ENCODE measurements around the gene PLEKHM2. TPM values are rescaled to one million over a fixed set of nuclear protein-coding genes. Genes with fewer than 3 reads are reported as not detected.

Gene PLEKHM2
- total and polyA plus RNA-seq, 2 of the 8 experiments (the other 6 are each of a cell fraction or from before 2014, with no cell fraction given) = 38.3 to 47.6 TPM

DNA sequence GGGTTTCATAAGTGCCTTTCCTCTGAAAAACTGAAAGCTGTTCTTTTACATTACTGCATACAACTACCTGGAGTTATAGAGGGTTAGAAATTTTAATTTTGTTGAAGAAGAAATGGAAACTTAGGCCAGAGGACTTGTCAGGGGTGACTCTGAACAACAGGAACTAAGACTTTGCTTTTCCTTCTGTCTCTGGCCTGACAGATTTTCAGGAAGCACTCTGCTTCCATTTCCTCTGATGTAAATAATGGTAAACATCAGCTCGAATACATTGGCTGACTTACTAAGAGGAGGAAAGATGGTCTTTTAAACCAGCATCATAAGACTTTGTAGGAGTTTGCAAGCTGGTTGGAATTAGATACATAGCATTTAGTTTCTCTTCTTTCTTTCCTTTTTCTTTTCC is 27.1 kb upstream of the PLEKHM2 start:
- Histone ChIP-seq H3K4me2 (ENCODE audit: insufficient read depth in 1 of 2, low read depth in 2 of 2, low read length in 2 of 2) (no peak overlapping the region), H2AK5ac (ENCODE audit: low read depth, low read length) (no peak overlapping the region), H2BK120ac (replicated peaks; ENCODE audit: low read depth, low read length) (no peak overlapping the region), H4K5ac (ENCODE audit: insufficient read length, low read depth, low read length) (no peak overlapping the region), H3K4me3 (ENCODE audit: extremely low read depth in 1 of 4, insufficient read depth in 2 of 4, low read depth in 3 of 4, low read length in 4 of 4) (no peak overlapping the region), H3K18ac (ENCODE audit: extremely low read depth, low read length) (no peak overlapping the region), H3K56ac (replicated peaks; ENCODE audit: insufficient read length, low read depth, low read length) (no peak overlapping the region), H3K4ac (replicated peaks; ENCODE audit: insufficient read length, low read depth, low read length) (no peak overlapping the region), H2BK15ac (ENCODE audit: low read length) (no peak overlapping the region), H4K20me1 (replicated peaks in 1 of 2; ENCODE audit: control insufficient read depth in 1 of 2, insufficient read depth in 2 of 2, low read length in 2 of 2) (no peaks in the 10 kb centered on the region), H2BK20ac (ENCODE audit: low read length) (no peak overlapping the region), H3K79me2 (ENCODE audit: control insufficient read depth in 1 of 2, insufficient read depth in 2 of 2, low read length in 2 of 2) (no peaks in the 10 kb centered on the region), H3K27ac (ENCODE audit: low read depth, low read length) (no peak overlapping the region), H2AFZ (ENCODE audit: low read length) (no peak overlapping the region), H3K27me3 (replicated peaks in 1 of 4; ENCODE audit: control insufficient read depth in 3 of 4, extremely low read depth in 1 of 4, insufficient read depth in 3 of 4, low read length in 3 of 4) (no peaks in the 10 kb centered on the region), H3K36me3 (ENCODE audit: control insufficient read depth in 2 of 4, insufficient read depth in 4 of 4, low read length in 3 of 4) (peaks cover 10 to 73% (median 36%) of the 10 kb centered on the region in 4 experiments), H4K8ac (ENCODE audit: extremely low read depth, insufficient read depth, low read length) (no peak overlapping the region), H3K9ac (replicated peaks in 1 of 4; ENCODE audit: extremely low read depth in 1 of 4, low read depth in 3 of 4, low read length in 3 of 4) (no peak overlapping the region), H3K79me1 (ENCODE audit: low read depth, low read length) (no peaks in the 10 kb centered on the region; the same call in 1 of the 2 replicates), H3K9me3 (ENCODE audit: insufficient read depth in 2 of 2, low read depth in 1 of 2, low read length in 1 of 2) (no peaks in the 10 kb centered on the region), H3K4me1 (replicated peaks in 1 of 4; ENCODE audit: control insufficient read depth in 3 of 4, insufficient read depth in 4 of 4, low read length in 3 of 4) (no peaks in the 10 kb centered on the region), H3K14ac (ENCODE audit: insufficient read length) (no peak overlapping the region), H3K23ac (ENCODE audit: insufficient read length) (no peak overlapping the region), H4K91ac (replicated peaks; ENCODE audit: insufficient read length, low read length) (no peak overlapping the region), H2BK5ac (ENCODE audit: low read depth, low read length) (no peak overlapping the region), H3K23me2 (ENCODE audit: low read depth, low read length) (no peaks in the 10 kb centered on the region), H2BK12ac (ENCODE audit: low read depth, low read length) (no peak overlapping the region)
- ChIA-PET POLR2A (ENCODE audit: partially characterized antibody) (interaction anchor here (0.7 kb wide), 1 partner anchor 28 kb away, joined by 4 read pairs; no protein-coding TSS in a partner anchor), CTCF (ENCODE audit: partially characterized antibody) (interaction anchor here (0.9 kb wide), 1 partner anchor 10 kb away, joined by 3 read pairs; no protein-coding TSS in a partner anchor)
- no peak for DNase-seq (ENCODE audit: low read depth in 1 of 2, low spot score in 2 of 2)
- FAIRE-seq = no peak
- WGBS, 2 experiments (ENCODE audit: extremely low coverage in 1 of 2, insufficient coverage in 1 of 2, insufficient read length in 1 of 2, insufficient replicate concordance in 2 of 2, low coverage in 1 of 2, low lambda C conversion rate in 2 of 2, missing lambda C conversion rate in 1 of 2) = 95% methylated on average over 1 of the region's 1 CpG; no CpG with 5 or more reads in 1 of the 2 experiments
- TF ChIP-seq NANOG (IDR thresholded peaks at IDR 0.05; ENCODE audit: insufficient read depth, low read depth, low read length, poor library complexity, severe bottlenecking) (no peak), PHF8 (conservative IDR thresholded peaks at IDR 0.05; ENCODE audit: low read depth, low read length) (no peak), GTF2F1 (IDR thresholded peaks at IDR 0.05; ENCODE audit: borderline replicate concordance, low read depth, low read length) (no peak), CBX8 (IDR thresholded peaks at IDR 0.05; ENCODE audit: borderline replicate concordance, low read depth, low read length) (no peak), RXRA (IDR thresholded peaks at IDR 0.05; ENCODE audit: insufficient read depth, low read depth, low read length) (no peak), SIX5 (IDR thresholded peaks at IDR 0.05; ENCODE audit: low read depth, low read length) (no peak), POLR2A (IDR thresholded peaks at IDR 0.05; ENCODE audit: control extremely low read depth in 1 of 2, low read depth in 2 of 2, low read length in 2 of 2) (no peak), HDAC2 (IDR thresholded peaks at IDR 0.05; ENCODE audit: borderline replicate concordance in 1 of 2, low read depth in 2 of 2, low read length in 2 of 2) (no peak), CBX5 (IDR thresholded peaks at IDR 0.05; ENCODE audit: low read depth, low read length) (no peak), SIRT6 (IDR thresholded peaks at IDR 0.05; ENCODE audit: low read length) (no peak), GABPA (IDR thresholded peaks at IDR 0.05; ENCODE audit: borderline replicate concordance, insufficient read depth, low read length) (no peak), KDM1A (IDR thresholded peaks at IDR 0.05; ENCODE audit: borderline replicate concordance, low read length) (no peak), EZH2 (IDR thresholded peaks at IDR 0.05; ENCODE audit: low read depth, low read length, severe bottlenecking) (no peak), KDM5A (IDR thresholded peaks at IDR 0.05; ENCODE audit: low read length) (no peak), RFX5 (IDR thresholded peaks at IDR 0.05; ENCODE audit: borderline replicate concordance, low read depth, low read length) (no peak)

Data from H1 (cell line).